Skeletal muscle cell (primary cell): ENCODE measurements around the gene CDH12.
"Not testable (repeated sequence)": the region's sequence is repeated elsewhere in the genome, so short reads cannot be mapped to it uniquely, and the experiment has no call there.

ENCODE experiments used
- DNase-seq: peaks from one replicate; pipeline ENCODE4 v3.0.0-alpha.2; 2010; ENCODE audit warnings: low read depth
- H3K4me3 ChIP-seq: 2 replicates; pipeline ENCODE4 v1.5.1; 2011; ENCODE audit warnings: low read depth, mild to moderate bottlenecking, control low read depth, low read length, moderate library complexity

CDH12 gene

DNA sequence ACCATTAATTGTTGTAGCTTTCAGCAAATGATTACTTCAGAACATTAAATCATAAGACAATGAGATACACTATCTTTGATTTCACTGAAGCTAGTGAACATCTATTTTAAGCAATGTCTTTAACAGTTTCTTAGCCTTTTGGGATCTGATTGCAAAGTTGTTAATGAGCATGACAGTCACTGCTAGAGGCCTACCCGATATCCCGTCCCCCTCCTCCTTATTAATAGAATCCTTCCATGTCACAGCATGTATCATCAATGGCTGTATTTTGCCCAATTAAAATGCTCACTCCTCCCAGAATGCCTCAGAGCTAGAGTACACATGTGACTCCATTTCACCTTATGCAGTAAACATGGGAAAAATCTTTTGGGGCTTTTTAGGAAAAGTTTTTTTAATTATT is 852.0 kb downstream of the CDH12 start:
- H3K4me3 ChIP-seq, DNase-seq: not testable (repeated sequence)

DNA sequence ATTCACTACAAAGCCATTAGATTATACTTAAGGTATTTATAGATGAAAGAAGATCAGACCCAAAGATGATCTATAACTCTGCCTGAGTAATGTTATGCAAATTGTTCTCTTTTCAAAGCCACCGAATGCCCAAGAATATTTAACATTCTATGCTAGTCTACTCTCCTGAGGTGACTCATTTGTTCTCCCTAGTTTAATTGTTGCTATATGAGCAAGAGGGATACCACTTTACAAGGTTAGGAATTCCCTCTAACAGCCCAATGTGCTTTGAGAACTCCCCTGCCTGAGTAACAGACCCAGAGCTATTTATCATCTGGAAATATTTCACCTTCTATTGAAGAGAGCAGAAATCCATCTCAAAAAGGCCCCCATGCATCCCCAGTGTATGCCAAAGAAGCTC is 867.3 kb downstream of the CDH12 start:
- not testable (repeated sequence) for DNase-seq, H3K4me3 ChIP-seq

DNA sequence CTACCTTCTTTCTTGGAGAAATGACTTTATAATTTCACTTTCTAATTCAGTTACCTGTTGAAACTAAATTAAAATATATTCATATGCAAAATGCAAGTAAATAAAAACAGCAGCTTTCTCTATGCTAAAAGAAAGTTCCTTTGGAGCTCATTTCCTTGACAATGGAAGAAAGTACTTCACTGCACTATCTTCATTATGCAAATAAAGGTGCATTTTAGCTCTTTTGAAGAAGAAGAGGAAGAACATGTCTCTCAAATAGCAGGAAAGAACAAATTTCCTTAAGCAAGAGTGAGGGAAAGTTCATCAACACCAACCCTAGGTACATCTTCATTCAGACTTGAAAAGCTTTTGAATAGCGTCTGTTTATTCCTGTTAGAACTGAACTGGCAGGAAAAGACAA is 901.6 kb downstream of the CDH12 start:
- H3K4me3 ChIP-seq, DNase-seq: not testable (repeated sequence)

DNA sequence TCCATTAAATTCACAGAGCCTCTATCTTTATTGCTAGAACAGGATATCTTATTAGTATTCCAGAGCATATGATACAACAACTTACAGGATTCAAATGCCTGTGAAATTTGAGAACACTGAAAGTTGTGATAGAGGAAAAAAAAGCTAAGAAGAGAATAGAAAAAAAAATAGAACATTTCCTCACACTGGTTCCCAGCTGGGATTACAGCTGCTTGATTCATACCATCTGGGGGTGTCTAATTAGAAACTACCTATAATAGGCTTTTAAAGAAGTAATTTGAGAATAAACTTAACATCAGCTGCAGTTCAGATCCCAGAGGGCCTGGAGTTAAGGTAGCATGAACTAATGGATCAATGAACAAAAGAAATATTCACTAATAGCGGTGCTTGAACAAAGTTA is 922.0 kb downstream of the CDH12 start:
- no peak overlapping the region for H3K4me3 ChIP-seq
- no peak for DNase-seq

DNA sequence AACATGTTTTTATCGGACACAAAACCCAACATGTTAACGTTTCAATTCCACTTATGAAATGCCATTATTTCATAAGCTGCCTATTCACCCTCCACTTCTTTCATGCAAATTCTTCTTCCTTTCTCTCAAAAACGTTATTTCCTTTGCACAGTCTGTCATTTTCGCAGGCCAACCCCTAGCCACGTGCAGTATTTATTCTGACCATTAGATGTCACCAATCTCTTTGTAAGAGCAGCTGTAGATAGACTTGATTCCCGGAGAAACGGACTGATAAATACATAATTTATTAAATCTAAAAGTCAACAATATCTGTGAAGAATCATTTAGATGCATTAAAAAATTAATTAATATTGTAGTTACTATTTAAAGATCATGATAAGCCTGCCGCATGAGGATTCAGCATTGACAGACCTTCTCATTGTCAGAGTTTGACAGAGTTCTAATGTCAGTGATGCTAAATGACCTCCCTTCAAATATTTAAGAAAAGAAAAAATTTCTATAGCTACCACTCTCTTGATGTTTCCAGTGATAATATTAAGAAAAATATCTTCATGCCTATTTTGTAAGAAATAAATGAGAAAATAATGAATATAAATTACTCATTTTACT is 933.6 kb downstream of the CDH12 start:
- no peak overlapping the region for H3K4me3 ChIP-seq
- DNase-seq = peak; percentile 3

DNA sequence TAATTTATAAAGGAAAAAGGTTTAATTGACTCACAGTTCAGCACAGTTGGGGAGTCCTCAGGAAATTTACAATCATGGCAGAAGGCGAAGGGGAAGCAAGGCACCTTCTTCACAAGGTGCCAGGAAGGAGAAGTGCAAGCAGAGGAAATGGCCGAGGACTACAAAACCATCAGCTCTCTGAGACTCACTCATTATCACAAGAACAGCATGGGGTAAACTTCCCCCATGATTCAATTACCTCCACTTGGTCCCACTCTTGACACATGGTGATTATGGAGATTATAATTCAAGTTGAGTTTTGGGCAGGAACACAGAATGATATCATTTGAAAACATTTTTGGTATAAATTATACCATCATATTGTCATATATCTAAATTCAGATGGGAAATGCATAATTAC is 934.7 kb downstream of the CDH12 start:
- DNase-seq = no peak
- no peak overlapping the region for H3K4me3 ChIP-seq

DNA sequence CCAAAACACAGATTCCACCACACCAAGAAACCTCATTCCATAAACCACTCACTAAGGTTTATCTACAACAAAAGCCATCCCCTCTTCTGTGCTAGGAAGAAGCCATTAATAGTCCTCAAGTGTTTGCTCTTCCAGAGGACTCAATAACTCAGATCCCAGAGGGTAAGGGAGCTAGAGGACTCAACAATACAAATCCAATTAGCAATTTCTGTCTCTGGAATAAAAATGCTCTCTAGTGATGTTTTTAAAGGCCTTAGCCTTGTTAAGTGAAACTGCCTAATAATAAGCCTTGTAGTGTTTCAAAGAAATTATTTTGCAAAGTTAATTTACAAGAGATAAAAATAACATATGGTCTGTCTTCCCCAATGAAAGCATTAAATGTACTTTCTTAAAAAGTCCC is 942.4 kb downstream of the CDH12 start:
- no peak for DNase-seq
- no peak overlapping the region for H3K4me3 ChIP-seq

DNA sequence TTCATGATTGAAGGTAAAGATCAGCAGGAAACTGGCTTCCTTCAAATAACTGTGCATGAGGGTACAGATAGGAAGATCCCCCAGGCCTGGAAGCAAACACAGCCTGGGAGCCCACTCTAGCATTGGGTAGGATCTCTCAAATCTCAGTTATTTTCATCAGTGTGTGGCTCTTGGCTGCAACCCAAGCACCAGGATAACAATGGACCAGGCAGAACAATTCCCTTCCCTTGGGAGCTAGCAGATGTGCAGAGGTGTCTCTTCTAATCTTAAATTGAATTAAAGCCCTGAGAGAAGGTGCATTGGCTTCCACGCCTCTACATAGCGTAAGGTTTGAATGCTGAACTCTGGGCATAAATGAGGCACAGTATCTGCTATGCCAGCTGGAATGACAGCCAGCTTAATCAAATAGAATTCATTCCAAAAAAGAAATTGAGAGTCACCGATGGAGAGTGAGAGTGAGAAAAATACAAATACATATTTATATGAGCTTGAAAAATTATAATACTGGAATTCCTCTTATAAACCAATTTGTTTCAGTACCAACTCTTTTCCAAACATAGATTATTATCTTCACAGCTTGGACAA is 957.3 kb downstream of the CDH12 start:
- no peak overlapping the region for H3K4me3 ChIP-seq
- DNase-seq = no peak

DNA sequence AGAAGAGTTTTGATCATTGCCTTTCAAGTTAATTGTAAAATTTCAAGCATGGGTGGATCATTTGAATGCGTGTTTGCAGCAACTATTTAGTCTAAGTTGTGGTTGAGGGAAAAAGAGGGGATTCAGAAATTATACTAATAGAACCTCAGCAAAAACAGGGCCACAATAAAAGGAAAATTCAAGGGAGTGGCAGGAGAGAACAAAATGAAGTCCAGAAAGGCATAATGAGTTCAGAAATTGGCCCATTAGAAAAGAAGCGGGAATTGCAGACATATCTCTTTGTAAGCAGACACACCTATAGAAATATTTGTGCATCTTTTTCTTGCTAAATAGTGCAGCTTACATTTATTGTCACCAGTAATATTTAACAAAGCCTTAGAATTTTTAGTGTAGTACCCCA is 960.0 kb downstream of the CDH12 start:
- no peak overlapping the region for H3K4me3 ChIP-seq
- no peak for DNase-seq

DNA sequence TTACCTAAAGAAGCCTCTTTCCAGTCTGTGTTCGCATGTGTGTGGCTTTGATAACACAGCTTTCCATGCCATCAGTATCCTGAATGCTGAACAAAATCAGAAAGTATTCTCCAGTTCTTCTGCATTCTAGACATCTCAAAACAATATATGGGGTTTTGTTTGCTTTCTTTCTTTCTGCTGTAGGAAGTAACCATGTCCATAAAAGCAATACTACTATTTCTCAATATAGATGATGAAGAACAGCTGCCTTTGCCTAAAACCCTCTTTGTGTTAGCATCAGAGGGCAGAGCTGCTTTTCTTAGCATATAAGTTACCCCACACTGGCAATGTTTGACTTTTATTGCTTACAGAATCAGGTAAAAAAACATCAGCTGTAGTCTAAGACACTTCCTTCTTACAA is 963.6 kb downstream of the CDH12 start:
- no peak overlapping the region for H3K4me3 ChIP-seq
- no peak for DNase-seq

DNA sequence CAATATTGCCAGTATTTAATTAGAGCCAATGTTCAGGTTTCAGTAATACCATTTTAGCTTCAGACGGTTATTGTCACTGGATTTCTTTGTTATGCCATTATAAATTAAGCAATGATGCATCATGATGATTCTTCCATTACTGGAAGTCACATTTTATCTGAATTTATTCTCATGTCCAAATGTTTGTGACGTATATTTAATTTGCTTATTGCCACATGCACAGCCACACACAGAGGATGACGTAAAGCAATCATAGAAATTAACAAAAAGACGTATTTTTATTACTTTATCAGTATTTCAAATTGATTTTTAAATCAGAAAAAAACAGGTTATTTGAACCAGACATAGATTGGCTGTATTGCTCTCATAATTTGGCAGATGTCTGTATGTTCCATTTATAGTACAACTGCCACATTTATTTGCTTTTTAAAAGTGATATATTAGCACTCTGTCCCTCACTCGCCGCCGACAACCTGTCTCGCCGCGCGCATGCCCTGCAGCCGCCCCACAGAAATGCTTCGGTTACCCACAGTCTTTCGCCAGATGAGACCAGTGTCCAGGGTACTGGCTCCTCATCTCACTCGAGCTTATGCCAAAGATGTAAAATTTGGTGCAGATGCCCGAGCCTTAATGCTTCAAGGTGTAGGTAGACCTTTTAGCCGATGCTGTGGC is 970.9 kb downstream of the CDH12 start:
- H3K4me3 ChIP-seq = no peak overlapping the region
- DNase-seq = no peak

DNA sequence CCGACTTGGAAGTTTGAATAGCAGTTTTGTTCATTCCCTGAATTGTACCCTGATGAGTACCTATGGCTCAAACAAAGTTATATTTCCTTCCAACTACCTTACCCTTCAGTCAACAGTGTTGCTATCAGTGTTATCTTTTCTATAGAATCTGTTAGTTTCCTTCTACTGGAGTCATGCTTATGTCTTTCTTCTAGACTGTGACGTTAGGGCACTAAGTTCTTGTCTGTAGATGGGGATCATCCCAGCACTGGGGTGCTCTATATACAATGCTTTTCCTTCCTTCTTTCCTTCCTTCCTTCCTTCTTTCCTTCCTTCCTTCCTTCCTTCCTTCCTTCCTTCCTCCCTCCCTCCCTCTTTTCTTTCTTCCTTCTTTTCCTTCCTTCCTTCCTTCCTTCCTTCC is 973.0 kb downstream of the CDH12 start:
- no peak for DNase-seq
- H3K4me3 ChIP-seq = no peak overlapping the region

DNA sequence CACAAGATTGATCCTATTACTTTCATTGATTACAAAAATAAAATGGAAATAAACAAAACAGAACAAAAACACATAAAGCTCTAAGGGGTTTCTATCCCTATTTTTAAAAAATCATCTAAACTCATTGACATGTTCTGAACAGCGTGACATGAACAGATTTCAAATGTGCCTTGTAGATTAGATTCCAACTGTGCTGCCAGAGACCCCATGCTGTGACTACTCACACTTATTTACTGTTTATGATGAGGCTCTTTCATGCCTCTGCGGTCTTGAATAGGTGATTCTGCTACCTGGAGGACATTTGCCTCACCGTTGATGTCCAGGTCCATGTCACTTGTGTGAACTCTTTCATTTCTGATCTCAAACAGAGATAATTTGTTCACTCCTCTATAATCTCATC is 990.2 kb downstream of the CDH12 start:
- H3K4me3 ChIP-seq = no peak overlapping the region
- no peak for DNase-seq

DNA sequence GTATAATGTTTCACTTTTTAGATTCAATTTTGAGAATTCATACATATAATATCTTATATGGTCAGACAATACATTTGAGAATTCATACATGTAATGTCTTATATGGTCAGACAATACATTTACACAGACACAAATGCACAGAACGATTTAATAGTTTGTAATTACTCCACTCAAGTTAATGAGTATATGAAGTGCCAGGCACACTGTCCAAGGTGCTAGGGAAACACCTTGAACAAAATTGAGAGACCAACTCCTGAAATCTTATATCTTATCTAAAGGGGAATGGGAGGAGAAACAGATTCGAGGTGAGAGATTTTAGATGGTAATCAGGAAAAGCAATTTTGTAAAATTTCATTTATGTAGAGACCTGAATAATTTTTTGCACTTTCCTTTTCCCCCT is 994.7 kb downstream of the CDH12 start:
- no peak for DNase-seq

DNA sequence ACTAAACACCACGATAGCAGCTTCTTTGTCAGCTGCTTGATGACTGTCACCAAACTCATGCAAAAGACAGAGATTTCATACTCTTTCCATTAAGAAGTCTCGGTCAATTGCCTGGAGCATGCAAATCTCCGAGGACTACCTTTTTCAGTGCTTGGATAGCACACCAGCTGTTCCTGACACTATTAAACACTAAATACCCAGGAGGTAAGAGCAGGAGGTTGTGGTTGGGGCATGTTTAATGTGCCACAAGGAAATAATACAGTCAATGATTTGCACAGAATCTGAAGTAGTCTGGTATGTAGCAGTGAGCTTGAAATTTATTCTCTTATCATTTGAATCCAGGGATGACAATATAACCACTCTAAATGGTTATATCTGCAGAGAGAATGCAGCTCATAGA is 996.2 kb downstream of the CDH12 start:
- no peak overlapping the region for H3K4me3 ChIP-seq
- no peak for DNase-seq

More for the DNA sequence above, 994.7 kb downstream of the CDH12 start:
- no peak overlapping the region for H3K4me3 ChIP-seq

DNA sequence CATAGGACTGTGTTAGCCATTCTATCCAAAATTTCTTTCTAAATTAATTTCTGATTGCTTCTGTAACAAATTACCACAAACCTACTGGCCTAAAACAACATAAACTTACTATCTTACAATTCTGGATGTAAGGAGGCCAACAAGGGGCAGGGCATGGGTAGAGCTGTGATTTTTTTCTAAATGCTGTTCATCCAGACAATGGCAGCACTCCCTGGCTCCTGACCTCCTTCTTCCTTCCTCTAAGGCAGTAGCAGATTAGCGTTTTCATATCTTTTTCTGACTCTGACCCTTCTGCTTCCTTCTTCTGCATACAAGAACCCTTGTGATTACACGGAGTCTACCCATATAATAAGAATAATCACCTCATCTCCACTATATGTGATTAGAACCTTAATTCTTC is 1005.8 kb downstream of the CDH12 start:
- no peak overlapping the region for H3K4me3 ChIP-seq

DNA sequence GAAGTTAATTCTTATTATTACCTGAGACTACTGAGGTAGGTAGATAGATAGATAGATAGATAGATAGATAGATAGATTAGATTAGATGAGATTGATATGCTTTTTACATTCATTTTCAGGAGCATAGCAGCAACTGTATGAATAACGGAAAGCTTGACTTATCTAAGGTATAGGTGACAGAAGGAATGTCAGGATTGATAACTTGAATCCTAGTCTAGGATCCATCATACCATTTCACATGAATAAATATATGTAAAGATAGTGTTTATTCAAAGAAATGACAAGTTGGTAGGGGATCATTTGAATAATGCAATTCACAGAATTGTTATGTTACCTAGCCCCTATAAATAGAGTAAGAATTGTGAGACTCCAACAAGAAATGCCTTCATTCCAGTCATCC is 1008.2 kb downstream of the CDH12 start:
- no peak overlapping the region for H3K4me3 ChIP-seq
- no peak for DNase-seq

More for the DNA sequence above, 1005.8 kb downstream of the CDH12 start:
- no peak for DNase-seq

DNA sequence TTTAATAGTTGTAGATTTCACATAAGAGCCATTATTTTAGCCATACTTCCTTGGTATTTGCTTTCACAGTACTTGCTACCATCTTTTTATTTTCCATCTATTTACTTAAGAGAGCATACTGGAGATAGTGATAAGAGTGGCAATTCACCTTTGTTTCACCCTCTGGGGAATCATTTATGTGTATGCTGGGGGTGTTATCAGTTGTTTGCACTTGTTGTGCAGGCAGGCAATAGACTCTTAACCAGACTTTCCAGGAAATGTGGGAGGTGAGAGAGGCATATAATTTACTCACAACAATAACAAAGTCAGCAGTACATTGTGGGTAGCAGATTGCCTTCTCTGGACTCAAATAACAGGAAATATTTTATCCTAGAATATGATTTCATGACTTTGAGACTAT is 1018.3 kb downstream of the CDH12 start:
- no peak overlapping the region for H3K4me3 ChIP-seq
- DNase-seq = no peak

DNA sequence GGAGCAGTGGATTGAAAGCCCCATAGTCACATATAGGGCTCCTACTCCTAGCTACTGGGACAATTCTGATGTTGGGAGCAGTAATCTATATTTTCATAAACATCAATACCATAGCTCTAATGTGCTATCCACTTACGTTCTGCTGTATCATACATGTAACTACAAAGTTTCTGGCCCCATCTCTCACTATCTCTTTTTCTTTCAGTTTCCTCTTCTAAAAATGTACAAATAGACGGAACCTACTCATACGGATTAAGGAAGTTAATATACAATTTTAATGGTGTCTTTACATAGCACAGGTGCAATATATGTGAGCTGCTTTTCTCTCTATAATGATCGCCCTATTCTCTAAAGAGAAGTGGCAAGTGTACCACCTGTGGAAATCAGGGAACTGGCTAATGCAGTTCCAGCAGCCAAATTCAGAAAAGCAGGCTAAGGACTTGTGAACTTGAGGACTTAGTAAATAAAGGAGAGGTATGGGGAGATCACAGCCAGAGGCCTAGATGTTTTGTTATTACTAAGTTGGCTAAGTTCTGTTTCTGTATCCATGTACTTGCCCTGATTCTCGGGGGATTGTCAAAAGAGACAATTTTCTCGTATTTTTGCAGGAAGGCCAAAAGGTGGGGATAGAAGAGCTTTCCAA is 1021.9 kb downstream of the CDH12 start:
- DNase-seq = no peak
- no peak overlapping the region for H3K4me3 ChIP-seq

DNA sequence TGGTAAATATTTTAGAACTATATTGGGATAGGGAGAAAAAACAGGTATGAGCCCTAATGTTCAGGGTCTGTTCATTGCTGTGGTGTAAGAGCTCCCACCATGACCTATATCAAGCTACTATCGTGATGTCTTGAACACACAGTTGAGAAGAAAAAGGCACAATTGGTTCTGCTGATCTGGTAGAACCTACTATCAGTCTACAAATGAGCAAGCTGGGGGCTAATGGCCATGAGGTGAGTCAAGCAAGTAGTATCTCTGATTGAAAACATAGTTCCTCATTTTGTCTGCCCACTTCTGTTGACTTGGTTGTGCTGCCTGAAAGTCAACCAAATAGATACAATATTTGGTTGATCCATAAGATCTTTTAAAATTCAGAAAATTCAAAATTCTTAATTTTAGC is 1026.3 kb downstream of the CDH12 start:
- no peak overlapping the region for H3K4me3 ChIP-seq
- DNase-seq = no peak

DNA sequence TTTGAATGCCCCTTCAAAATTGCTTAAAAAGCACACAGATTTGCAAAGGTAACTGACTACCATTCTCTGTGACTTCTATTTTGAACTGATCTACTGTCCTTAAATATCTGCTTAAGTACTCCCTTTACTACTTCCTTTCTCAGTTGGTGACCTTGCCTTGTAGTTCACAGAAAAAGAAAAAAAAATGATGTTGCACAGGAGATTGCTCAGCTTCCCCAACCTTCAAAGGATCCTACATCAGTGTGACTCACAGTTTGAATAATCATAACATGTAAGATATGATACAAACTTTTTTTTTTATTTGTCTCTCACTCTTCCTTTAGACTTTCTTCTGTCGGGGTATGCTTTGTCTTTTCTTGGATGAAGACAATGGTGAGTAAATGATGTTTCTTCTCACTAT is 1029.6 kb downstream of the CDH12 start:
- no peak for DNase-seq
- no peak overlapping the region for H3K4me3 ChIP-seq
